Measurements from ENCODE around the gene PHKA2.

PHKA2 gene

GRCh38 chrX:18949291-18949943 lies 34.5 kb downstream of the PHKA2 start:
- H3K4me3 ChIP-seq (replicated peaks; ENCODE audit: low read depth, low read length), result no peak overlapping the region
- no peak for DNase-seq (ENCODE audit: extremely low read depth, insufficient read length)
- no peaks in the 10 kb centered on the region for H3K27me3 ChIP-seq (replicated peaks; ENCODE audit: control insufficient read depth, insufficient read depth, low read length)
- TF ChIP-seq CTCF (IDR thresholded peaks at IDR 0.05; ENCODE audit: insufficient read depth, low read length, poor library complexity, severe bottlenecking), result no peak
- H3K36me3 ChIP-seq (ENCODE audit: control insufficient read depth, insufficient read depth, low read length), result no peaks in the 10 kb centered on the region; the same call in none of the 2 replicates

GRCh38 chrX:18946611-18947010 lies 37.3 kb downstream of the PHKA2 start:
- Histone ChIP-seq H3K4me3 (replicated peaks; ENCODE audit: low read depth, low read length) (no peak overlapping the region), H3K27me3 (replicated peaks; ENCODE audit: control insufficient read depth, insufficient read depth, low read length) (no peaks in the 10 kb centered on the region), H3K36me3 (ENCODE audit: control insufficient read depth, insufficient read depth, low read length) (no peaks in the 10 kb centered on the region; the same call in 1 of the 2 replicates)
- TF ChIP-seq CTCF (IDR thresholded peaks at IDR 0.05; ENCODE audit: insufficient read depth, low read length, poor library complexity, severe bottlenecking), result no peak
- DNase-seq (ENCODE audit: extremely low read depth, insufficient read length), result no peak

- no peak overlapping the region for H3K4me3 ChIP-seq (replicated peaks; ENCODE audit: low read depth, low read length)
- no peaks in the 10 kb centered on the region; the same call in 1 of the 2 replicates for H3K36me3 ChIP-seq (ENCODE audit: control insufficient read depth, insufficient read depth, low read length)
- no peak for TF ChIP-seq CTCF (IDR thresholded peaks at IDR 0.05; ENCODE audit: insufficient read depth, low read length, poor library complexity, severe bottlenecking)
- no peak for DNase-seq (ENCODE audit: extremely low read depth, insufficient read length)
- H3K27me3 ChIP-seq (replicated peaks; ENCODE audit: control insufficient read depth, insufficient read depth, low read length), result no peaks in the 10 kb centered on the region
Measured at GRCh38 chrX:18946157-18946556, 37.8 kb downstream of the PHKA2 start.

GRCh38 chrX:18945483-18945882 lies 38.4 kb downstream of the PHKA2 start:
- no peak for DNase-seq (ENCODE audit: extremely low read depth, insufficient read length)
- TF ChIP-seq CTCF (IDR thresholded peaks at IDR 0.05; ENCODE audit: insufficient read depth, low read length, poor library complexity, severe bottlenecking), result no peak
- Histone ChIP-seq H3K36me3 (ENCODE audit: control insufficient read depth, insufficient read depth, low read length) (no peaks in the 10 kb centered on the region; the same call in 1 of the 2 replicates), H3K4me3 (replicated peaks; ENCODE audit: low read depth, low read length) (no peak overlapping the region), H3K27me3 (replicated peaks; ENCODE audit: control insufficient read depth, insufficient read depth, low read length) (no peaks in the 10 kb centered on the region)

- no peak for DNase-seq (ENCODE audit: extremely low read depth, insufficient read length)
- TF ChIP-seq CTCF (IDR thresholded peaks at IDR 0.05; ENCODE audit: insufficient read depth, low read length, poor library complexity, severe bottlenecking), result no peak
- no peaks in the 10 kb centered on the region for H3K27me3 ChIP-seq (replicated peaks; ENCODE audit: control insufficient read depth, insufficient read depth, low read length)
- H3K36me3 ChIP-seq (ENCODE audit: control insufficient read depth, insufficient read depth, low read length), result no peaks in the 10 kb centered on the region
- no peak overlapping the region for H3K4me3 ChIP-seq (replicated peaks; ENCODE audit: low read depth, low read length)
Measured at GRCh38 chrX:18944482-18944881, 39.4 kb downstream of the PHKA2 start.

- Histone ChIP-seq H3K36me3 (ENCODE audit: control insufficient read depth, insufficient read depth, low read length) (no peaks in the 10 kb centered on the region; the same call in 1 of the 2 replicates), H3K27me3 (replicated peaks; ENCODE audit: control insufficient read depth, insufficient read depth, low read length) (no peaks in the 10 kb centered on the region), H3K4me3 (replicated peaks; ENCODE audit: low read depth, low read length) (no peak overlapping the region)
- TF ChIP-seq CTCF (IDR thresholded peaks at IDR 0.05; ENCODE audit: insufficient read depth, low read length, poor library complexity, severe bottlenecking), result no peak
- no peak for DNase-seq (ENCODE audit: extremely low read depth, insufficient read length)
Measured at GRCh38 chrX:18941896-18942295, 42.0 kb downstream of the PHKA2 start.

Data from GM06990 (cell line).